ENCODE measurements around the gene FASN. TPM values are rescaled to one million over a fixed set of nuclear protein-coding genes. Genes with fewer than 3 reads are reported as not detected.
A peak's percentile ranks its signal among the peaks of the same experiment; 100 is the strongest.

The FASN gene
- total and polyA plus RNA-seq, 2 of the 13 experiments (the other 11 are each of a cell fraction or from before 2014, with no cell fraction given): 51.7 to 101 TPM

DNA sequence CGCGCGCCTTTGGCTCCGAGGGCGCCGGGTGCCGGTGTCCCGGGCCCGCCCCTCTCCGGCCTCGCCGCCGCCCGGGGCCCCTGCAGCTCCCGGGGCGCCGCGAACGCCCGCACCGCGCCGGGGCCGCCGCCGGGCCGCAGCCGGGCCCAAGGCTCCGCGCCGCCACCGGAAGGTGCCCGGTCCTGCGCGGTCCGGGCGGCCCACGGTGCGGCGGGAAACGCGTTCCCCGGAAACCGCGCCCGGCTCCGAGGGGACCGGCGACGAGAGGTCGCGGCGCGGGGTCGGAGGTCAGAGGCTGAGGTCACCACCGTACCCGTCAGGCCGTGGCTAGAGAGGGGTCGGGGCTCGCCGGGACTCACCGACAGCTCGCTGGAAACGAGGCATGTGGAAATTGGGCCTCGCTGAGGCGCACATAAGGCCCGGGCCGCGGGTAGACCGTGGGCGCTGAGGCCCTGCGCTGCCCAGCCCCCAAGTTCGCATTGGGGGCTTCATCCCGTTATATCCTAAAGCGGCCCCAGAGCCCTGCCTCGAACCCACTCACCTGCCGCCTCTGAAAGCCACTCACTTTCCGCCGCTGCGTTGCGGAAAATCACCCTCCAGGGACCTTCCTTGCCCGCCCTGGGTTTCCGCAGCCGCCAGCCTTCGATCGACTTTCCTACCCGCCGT, 32.3 kb downstream of the FASN start, which contains the start of gene DUS1L (continued):
- TF ChIP-seq, protein P1, sequence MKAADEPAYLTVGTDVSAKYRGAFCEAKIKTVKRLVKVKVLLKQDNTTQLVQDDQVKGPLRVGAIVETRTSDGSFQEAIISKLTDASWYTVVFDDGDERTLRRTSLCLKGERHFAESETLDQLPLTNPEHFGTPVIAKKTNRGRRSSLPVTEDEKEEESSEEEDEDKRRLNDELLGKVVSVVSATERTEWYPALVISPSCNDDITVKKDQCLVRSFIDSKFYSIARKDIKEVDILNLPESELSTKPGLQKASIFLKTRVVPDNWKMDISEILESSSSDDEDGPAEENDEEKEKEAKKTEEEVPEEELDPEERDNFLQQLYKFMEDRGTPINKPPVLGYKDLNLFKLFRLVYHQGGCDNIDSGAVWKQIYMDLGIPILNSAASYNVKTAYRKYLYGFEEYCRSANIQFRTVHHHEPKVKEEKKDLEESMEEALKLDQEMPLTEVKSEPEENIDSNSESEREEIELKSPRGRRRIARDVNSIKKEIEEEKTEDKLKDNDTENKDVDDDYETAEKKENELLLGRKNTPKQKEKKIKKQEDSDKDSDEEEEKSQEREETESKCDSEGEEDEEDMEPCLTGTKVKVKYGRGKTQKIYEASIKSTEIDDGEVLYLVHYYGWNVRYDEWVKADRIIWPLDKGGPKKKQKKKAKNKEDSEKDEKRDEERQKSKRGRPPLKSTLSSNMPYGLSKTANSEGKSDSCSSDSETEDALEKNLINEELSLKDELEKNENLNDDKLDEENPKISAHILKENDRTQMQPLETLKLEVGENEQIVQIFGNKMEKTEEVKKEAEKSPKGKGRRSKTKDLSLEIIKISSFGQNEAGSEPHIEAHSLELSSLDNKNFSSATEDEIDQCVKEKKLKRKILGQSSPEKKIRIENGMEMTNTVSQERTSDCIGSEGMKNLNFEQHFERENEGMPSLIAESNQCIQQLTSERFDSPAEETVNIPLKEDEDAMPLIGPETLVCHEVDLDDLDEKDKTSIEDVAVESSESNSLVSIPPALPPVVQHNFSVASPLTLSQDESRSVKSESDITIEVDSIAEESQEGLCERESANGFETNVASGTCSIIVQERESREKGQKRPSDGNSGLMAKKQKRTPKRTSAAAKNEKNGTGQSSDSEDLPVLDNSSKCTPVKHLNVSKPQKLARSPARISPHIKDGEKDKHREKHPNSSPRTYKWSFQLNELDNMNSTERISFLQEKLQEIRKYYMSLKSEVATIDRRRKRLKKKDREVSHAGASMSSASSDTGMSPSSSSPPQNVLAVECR (CRISPR knock-in tag; IDR thresholded peaks at IDR 0.05; ENCODE audit: borderline replicate concordance): peak; percentile 95
- TF ChIP-seq, protein P2, sequence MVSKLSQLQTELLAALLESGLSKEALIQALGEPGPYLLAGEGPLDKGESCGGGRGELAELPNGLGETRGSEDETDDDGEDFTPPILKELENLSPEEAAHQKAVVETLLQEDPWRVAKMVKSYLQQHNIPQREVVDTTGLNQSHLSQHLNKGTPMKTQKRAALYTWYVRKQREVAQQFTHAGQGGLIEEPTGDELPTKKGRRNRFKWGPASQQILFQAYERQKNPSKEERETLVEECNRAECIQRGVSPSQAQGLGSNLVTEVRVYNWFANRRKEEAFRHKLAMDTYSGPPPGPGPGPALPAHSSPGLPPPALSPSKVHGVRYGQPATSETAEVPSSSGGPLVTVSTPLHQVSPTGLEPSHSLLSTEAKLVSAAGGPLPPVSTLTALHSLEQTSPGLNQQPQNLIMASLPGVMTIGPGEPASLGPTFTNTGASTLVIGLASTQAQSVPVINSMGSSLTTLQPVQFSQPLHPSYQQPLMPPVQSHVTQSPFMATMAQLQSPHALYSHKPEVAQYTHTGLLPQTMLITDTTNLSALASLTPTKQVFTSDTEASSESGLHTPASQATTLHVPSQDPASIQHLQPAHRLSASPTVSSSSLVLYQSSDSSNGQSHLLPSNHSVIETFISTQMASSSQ (IDR thresholded peaks at IDR 0.05; ENCODE audit: low read depth): no peak
- TF ChIP-seq, protein P2 (CRISPR knock-in tag; IDR thresholded peaks at IDR 0.05; ENCODE audit: borderline replicate concordance): peak; percentile 71; the same call in 1 of the 2 replicates
- TF ChIP-seq ZNF274 (CRISPR knock-in tag; IDR thresholded peaks at IDR 0.05) (peak; percentile 90), NR2F2 (IDR thresholded peaks at IDR 0.05; ENCODE audit: borderline replicate concordance, low read depth) (peak; percentile 95), ZNF335 (CRISPR knock-in tag; IDR thresholded peaks at IDR 0.05) (0 out of 2 replicates have a peak, but pooled peaks have one; percentile 35), TBP (CRISPR knock-in tag; IDR thresholded peaks at IDR 0.05) (no peak), TOE1 (CRISPR knock-in tag; IDR thresholded peaks at IDR 0.05) (peak; percentile 41; the same call in 1 of the 2 replicates), ZNF816 (CRISPR knock-in tag; IDR thresholded peaks at IDR 0.05; ENCODE audit: borderline replicate concordance) (no peak), ZSCAN12 (CRISPR knock-in tag; IDR thresholded peaks at IDR 0.05) (peak; percentile 66; the same call in 1 of the 2 replicates), ZNF615 (CRISPR knock-in tag; IDR thresholded peaks at IDR 0.05; ENCODE audit: borderline replicate concordance) (0 out of 2 replicates have a peak, but pooled peaks have one; percentile 37), ETV5 (CRISPR knock-in tag; IDR thresholded peaks at IDR 0.05; ENCODE audit: borderline replicate concordance) (peak; percentile 83)
- TF ChIP-seq, protein P3, sequence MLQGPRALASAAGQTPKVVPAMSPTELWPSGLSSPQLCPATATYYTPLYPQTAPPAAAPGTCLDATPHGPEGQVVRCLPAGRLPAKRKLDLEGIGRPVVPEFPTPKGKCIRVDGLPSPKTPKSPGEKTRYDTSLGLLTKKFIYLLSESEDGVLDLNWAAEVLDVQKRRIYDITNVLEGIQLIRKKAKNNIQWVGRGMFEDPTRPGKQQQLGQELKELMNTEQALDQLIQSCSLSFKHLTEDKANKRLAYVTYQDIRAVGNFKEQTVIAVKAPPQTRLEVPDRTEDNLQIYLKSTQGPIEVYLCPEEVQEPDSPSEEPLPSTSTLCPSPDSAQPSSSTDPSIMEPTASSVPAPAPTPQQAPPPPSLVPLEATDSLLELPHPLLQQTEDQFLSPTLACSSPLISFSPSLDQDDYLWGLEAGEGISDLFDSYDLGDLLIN (CRISPR knock-in tag; IDR thresholded peaks at IDR 0.05; ENCODE audit: borderline replicate concordance): no peak
- TF ChIP-seq, protein P4, sequence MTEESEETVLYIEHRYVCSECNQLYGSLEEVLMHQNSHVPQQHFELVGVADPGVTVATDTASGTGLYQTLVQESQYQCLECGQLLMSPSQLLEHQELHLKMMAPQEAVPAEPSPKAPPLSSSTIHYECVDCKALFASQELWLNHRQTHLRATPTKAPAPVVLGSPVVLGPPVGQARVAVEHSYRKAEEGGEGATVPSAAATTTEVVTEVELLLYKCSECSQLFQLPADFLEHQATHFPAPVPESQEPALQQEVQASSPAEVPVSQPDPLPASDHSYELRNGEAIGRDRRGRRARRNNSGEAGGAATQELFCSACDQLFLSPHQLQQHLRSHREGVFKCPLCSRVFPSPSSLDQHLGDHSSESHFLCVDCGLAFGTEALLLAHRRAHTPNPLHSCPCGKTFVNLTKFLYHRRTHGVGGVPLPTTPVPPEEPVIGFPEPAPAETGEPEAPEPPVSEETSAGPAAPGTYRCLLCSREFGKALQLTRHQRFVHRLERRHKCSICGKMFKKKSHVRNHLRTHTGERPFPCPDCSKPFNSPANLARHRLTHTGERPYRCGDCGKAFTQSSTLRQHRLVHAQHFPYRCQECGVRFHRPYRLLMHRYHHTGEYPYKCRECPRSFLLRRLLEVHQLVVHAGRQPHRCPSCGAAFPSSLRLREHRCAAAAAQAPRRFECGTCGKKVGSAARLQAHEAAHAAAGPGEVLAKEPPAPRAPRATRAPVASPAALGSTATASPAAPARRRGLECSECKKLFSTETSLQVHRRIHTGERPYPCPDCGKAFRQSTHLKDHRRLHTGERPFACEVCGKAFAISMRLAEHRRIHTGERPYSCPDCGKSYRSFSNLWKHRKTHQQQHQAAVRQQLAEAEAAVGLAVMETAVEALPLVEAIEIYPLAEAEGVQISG (CRISPR knock-in tag; IDR thresholded peaks at IDR 0.05): peak; percentile 96

Data from HepG2 (cell line).